B cell (primary cell): ENCODE data around the gene SLC16A9. TPM values are rescaled to one million over a fixed set of nuclear protein-coding genes. Genes with fewer than 3 reads are reported as not detected.

ENCODE experiments used
- ATAC-seq: fragments of 200-7000 bp; cut with Tn5 transposase; one replicate; pipeline ENCODE4 v1.10.0; 2021; ENCODE audit warnings: low read depth, mild to moderate bottlenecking, moderate number of reproducible peaks, moderate library complexity
- CTCF ChIA-PET: fragments of 350-600 bp; sonication (Branson Sonifier 250); formaldehyde crosslinking; loops from one replicate; lab custom pipeline; 2021; ENCODE audit warnings: antibody characterized with exemption, inconsistent platforms; lab: Charles Lee
- POLR2A ChIA-PET: fragments of 350-600 bp; sonication (Branson Sonifier 250); formaldehyde crosslinking; loops from one replicate; lab custom pipeline; 2021; ENCODE audit warnings: antibody characterized with exemption; lab: Charles Lee
- DNase-seq: peaks from one replicate; pipeline ENCODE4 v3.0.0; 2013
- H2AFZ ChIP-seq: 2 replicates; pipeline ENCODE4 v1.6.1; 2012; ENCODE audit warnings: mild to moderate bottlenecking, low read depth, low read length; ENCODE audit not compliant: insufficient read depth, poor library complexity, severe bottlenecking
- H3K27ac ChIP-seq, 2 donors: 1 replicate in 1 of 2; 2 replicates in 1 of 2; pipeline ENCODE4 v1.5.1; 2012 to 2013; ENCODE audit warnings: low read length in 2 of 2, mild to moderate bottlenecking in 2 of 2, moderate library complexity in 1 of 2
- H3K27me3 ChIP-seq, 4 experiments: fragments of 200-600 bp in 1 of 4; sonication (generic) in 1 of 4; replicated peaks in 1 of 4; 1 replicate in 2 of 4; 2 replicates in 2 of 4; pipeline versions ENCODE4 v1.6.1 to v1.7.0; 2013 to 2016; ENCODE audit warnings: low read length in 3 of 4, mild to moderate bottlenecking in 2 of 4, mixed read lengths in 1 of 4, moderate library complexity in 1 of 4; ENCODE audit not compliant: insufficient read depth in 4 of 4, control insufficient read depth in 3 of 4; ENCODE audit errors: control extremely low read depth in 1 of 4
- H3K36me3 ChIP-seq, 2 experiments: replicated peaks in 1 of 2; 1 replicate in 1 of 2; 2 replicates in 1 of 2; pipeline versions ENCODE4 v1.6.1 to v1.7.1; 2013; ENCODE audit warnings: low read length in 1 of 2; ENCODE audit not compliant: insufficient read depth in 2 of 2, control insufficient read depth in 1 of 2; ENCODE audit errors: control extremely low read depth in 1 of 2, extremely low read depth in 1 of 2
- H3K4me1 ChIP-seq, 2 donors: fragments of 200-600 bp in 1 of 2; sonication (generic) in 1 of 2; 1 replicate in 1 of 2; 2 replicates in 1 of 2; pipeline versions ENCODE4 v1.5.1 to v1.6.1; 2013 to 2017; ENCODE audit warnings: low read length in 2 of 2; ENCODE audit not compliant: control insufficient read depth in 2 of 2, insufficient read depth in 2 of 2
- H3K4me2 ChIP-seq: replicated peaks from 2 replicates; pipeline ENCODE3; 2012; ENCODE audit warnings: mild to moderate bottlenecking, low read depth, low read length; ENCODE audit not compliant: poor library complexity, severe bottlenecking
- H3K4me3 ChIP-seq, 5 experiments: fragments of 200-600 bp in 1 of 5; sonication (generic) in 1 of 5; 1 replicate in 3 of 5; 2 replicates in 2 of 5; pipeline versions ENCODE4 v1.5.1 to v1.7.0; 2011 to 2016; ENCODE audit warnings: low read length in 4 of 5, mild to moderate bottlenecking in 4 of 5, low read depth in 2 of 5, control low read depth in 1 of 5, moderate library complexity in 1 of 5; ENCODE audit not compliant: insufficient read depth in 1 of 5; ENCODE audit errors: control extremely low read depth in 1 of 5, extremely low read depth in 1 of 5
- H3K79me2 ChIP-seq: fragments of 200-600 bp; sonication (generic); one replicate; pipeline ENCODE4 v1.6.0; 2016; ENCODE audit warnings: low read length; ENCODE audit not compliant: control insufficient read depth, insufficient read depth
- H3K9ac ChIP-seq: fragments of 200-600 bp; sonication (generic); 2 replicates; pipeline ENCODE4 v1.6.1; 2017; ENCODE audit warnings: mild to moderate bottlenecking, low read length, moderate library complexity
- H3K9me3 ChIP-seq, 3 donors: one replicate each; pipeline versions ENCODE4 v1.6.1 to v1.7.1; 2013; ENCODE audit warnings: low read length in 2 of 3; ENCODE audit not compliant: control insufficient read depth in 2 of 3, insufficient read depth in 1 of 3; ENCODE audit errors: control extremely low read depth in 1 of 3
- H4K20me1 ChIP-seq: 2 replicates; pipeline ENCODE4 v1.6.0; 2012; ENCODE audit warnings: mild to moderate bottlenecking, low read length; ENCODE audit not compliant: insufficient read depth, control insufficient read depth, poor library complexity, severe bottlenecking
- H3K27ac Mint-ChIP-seq: one replicate; pipeline ENCODE4 v1.8.0; 2021; ENCODE audit warnings: mixed read lengths
- H3K27me3 Mint-ChIP-seq: one replicate; pipeline ENCODE4 v1.8.0; 2021; ENCODE audit warnings: mixed read lengths
- H3K4me1 Mint-ChIP-seq: one replicate; pipeline ENCODE4 v1.8.0; 2021; ENCODE audit warnings: mixed read lengths
- H3K4me3 Mint-ChIP-seq: one replicate; pipeline ENCODE4 v1.8.0; 2021; ENCODE audit warnings: mixed read lengths
- H3K9me3 Mint-ChIP-seq: one replicate; pipeline ENCODE4 v1.8.0; 2022; ENCODE audit warnings: mixed read lengths; ENCODE audit not compliant: insufficient read depth
- EZH2 ChIP-seq: IDR thresholded peaks from 2 replicates; pipeline ENCODE4 v1.6.1; 2012; ENCODE audit warnings: borderline replicate concordance, low read depth, mild to moderate bottlenecking, moderate library complexity, low read length; ENCODE audit not compliant: insufficient read depth, poor library complexity, severe bottlenecking
- WGBS: methylation state at CpG from one replicate; pipeline ENCODE4 v1.1.5; 2013; ENCODE audit warnings: missing lambda C conversion rate; ENCODE audit not compliant: insufficient coverage; 5-methylcytosine and 5-hydroxymethylcytosine counted together
- intact Hi-C: fragments of 100-400 bp; cut with micrococcal nuclease; formaldehyde crosslinking; loops from one replicate; pipeline ENCODE4 v1.10.0; 2022
- polyA plus RNA-seq: library from polyadenylated mRNA; depleted of rRNA; stranded (reverse); fragments of >200 nt; gene quantifications from 2 replicates; pipeline ENCODE4 v1.2.3, GENCODE V29; 2012
- total RNA-seq, 2 donors: library from RNA; stranded (reverse); fragments of 120-200 nt in 1 of 2; gene quantifications; 1 replicate in 1 of 2; 2 replicates in 1 of 2; pipeline versions ENCODE4 v1.2.3 to v1.2.4, GENCODE V29; 2013 to 2022
- TF ChIP-seq, protein P1 (sequence below): fragments of 200-600 bp; IDR thresholded peaks from one replicate; pipeline ENCODE4 v1.8.0; 2022; ENCODE audit warnings: antibody characterized with exemption, mild to moderate bottlenecking

The SLC16A9 gene
- total and polyA plus RNA-seq, 2 donors (not counting 1 experiment from before 2014, with no cell fraction given), result 0.04 TPM; not detected in 1

DNA sequence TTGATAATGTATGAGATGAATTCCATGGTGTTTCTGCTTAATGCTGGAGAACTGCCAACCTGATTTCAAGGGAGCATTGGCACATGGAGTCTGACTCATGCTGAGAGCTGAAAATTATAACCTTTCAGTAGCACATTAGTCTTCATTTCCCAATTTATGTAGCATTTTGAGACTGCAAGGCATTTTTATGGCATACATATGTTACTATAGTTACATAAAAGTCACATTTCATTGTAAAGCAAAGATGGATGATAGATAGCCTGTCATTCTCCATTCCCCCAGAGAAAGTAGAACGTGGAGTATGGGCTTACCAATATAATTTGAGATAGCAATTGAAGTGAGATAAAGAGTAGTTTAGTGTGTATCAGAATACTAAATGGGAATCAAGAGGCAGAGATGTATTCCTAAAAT is 103.1 kb downstream of the SLC16A9 start:
- Histone ChIP-seq H3K4me2 (no peak overlapping the region), H3K79me2 (no peaks in the 10 kb centered on the region), H2AFZ (no peak overlapping the region), H3K36me3 (no peaks in the 10 kb centered on the region), H3K4me1 (no peaks in the 10 kb centered on the region), H3K9me3 (no peaks in the 10 kb centered on the region), H3K27me3 (peaks cover 0 to 3% (median 0%) of the 10 kb centered on the region in 4 experiments), H3K27ac (no peak overlapping the region), H3K4me3 (no peak overlapping the region), H4K20me1 (no peaks in the 10 kb centered on the region), H3K9ac (no peak overlapping the region)
- ChIA-PET POLR2A (no interaction called here), CTCF (no interaction called here)
- ATAC-seq, result no peak
- TF ChIP-seq, protein P1, sequence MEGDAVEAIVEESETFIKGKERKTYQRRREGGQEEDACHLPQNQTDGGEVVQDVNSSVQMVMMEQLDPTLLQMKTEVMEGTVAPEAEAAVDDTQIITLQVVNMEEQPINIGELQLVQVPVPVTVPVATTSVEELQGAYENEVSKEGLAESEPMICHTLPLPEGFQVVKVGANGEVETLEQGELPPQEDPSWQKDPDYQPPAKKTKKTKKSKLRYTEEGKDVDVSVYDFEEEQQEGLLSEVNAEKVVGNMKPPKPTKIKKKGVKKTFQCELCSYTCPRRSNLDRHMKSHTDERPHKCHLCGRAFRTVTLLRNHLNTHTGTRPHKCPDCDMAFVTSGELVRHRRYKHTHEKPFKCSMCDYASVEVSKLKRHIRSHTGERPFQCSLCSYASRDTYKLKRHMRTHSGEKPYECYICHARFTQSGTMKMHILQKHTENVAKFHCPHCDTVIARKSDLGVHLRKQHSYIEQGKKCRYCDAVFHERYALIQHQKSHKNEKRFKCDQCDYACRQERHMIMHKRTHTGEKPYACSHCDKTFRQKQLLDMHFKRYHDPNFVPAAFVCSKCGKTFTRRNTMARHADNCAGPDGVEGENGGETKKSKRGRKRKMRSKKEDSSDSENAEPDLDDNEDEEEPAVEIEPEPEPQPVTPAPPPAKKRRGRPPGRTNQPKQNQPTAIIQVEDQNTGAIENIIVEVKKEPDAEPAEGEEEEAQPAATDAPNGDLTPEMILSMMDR, result no peak
- TF ChIP-seq EZH2, result no peak
- no peak overlapping the region for H3K27ac Mint-ChIP-seq
- no peaks in the 10 kb centered on the region for H3K9me3 Mint-ChIP-seq
- peaks cover 17% of the 10 kb centered on the region for H3K27me3 Mint-ChIP-seq
- DNase-seq, result no peak
- WGBS, result no CpG with 5 or more reads among the region's 1 CpG
- H3K4me3 Mint-ChIP-seq, result no peak overlapping the region
- no peaks in the 10 kb centered on the region for H3K4me1 Mint-ChIP-seq
- intact Hi-C loops, result no loop called here

DNA sequence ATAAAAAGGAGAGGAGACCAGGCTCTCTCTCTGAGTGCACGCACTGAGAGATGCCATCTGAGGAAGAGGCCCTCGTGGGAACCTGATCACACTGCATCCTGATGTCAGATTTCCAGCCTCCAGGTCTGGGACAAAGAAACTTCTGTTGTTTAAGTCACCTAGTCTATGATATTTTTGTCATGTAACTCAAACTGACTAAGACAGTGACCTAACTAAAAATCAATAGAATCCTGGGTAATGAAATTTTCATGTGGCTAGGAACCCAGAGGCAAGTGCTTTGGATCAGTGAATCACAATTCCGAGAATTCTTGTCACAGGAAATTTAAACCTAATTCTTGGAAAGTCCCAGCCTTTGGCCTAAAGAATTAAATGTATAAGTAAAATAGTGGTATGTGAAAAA is 107.7 kb downstream of the SLC16A9 start:
- H3K4me3 Mint-ChIP-seq, result no peak overlapping the region
- DNase-seq, result no peak
- POLR2A ChIA-PET, result no interaction called here
- Histone ChIP-seq H2AFZ (no peak overlapping the region), H3K36me3 (no peaks in the 10 kb centered on the region), H3K27me3 (peaks cover 0 to under 1% (median 0%) of the 10 kb centered on the region in 4 experiments), H3K27ac (no peak overlapping the region), H3K4me1 (no peaks in the 10 kb centered on the region), H3K79me2 (no peaks in the 10 kb centered on the region), H3K4me2 (no peak overlapping the region), H4K20me1 (no peaks in the 10 kb centered on the region), H3K4me3 (no peak overlapping the region), H3K9me3 (no peaks in the 10 kb centered on the region), H3K9ac (no peak overlapping the region)
- no CpG with 5 or more reads among the region's 3 CpGs for WGBS
- ATAC-seq, result no peak
- CTCF ChIA-PET, result no interaction called here
- no peaks in the 10 kb centered on the region for H3K9me3 Mint-ChIP-seq
- H3K27me3 Mint-ChIP-seq, result peaks cover 11% of the 10 kb centered on the region
- H3K4me1 Mint-ChIP-seq, result no peaks in the 10 kb centered on the region
- no peak overlapping the region for H3K27ac Mint-ChIP-seq
- no peak for TF ChIP-seq EZH2
- TF ChIP-seq, protein P1, result no peak
- intact Hi-C loops, result no loop called here

Other genes starting within 250 kb of the SLC16A9 start
- not detected in 2 replicates for gene MRLN, start 43.6 kb upstream of the SLC16A9 start, total RNA-seq
- gene MRLN, start 43.6 kb upstream of the SLC16A9 start, polyA plus RNA-seq, result not detected in 2 replicates
- 30.1 and 32.1 TPM in 2 replicates for gene CCDC6, start 196.7 kb upstream of the SLC16A9 start, total RNA-seq
- 18.2 and 20.9 TPM in 2 replicates for gene CCDC6, start 196.7 kb upstream of the SLC16A9 start, polyA plus RNA-seq